Small intestine (tissue), 7 donors: ENCODE measurements around the gene DIO3. TPM values are rescaled to one million over a fixed set of nuclear protein-coding genes. Genes with fewer than 3 reads are reported as not detected.

Source experiments
- DNase-seq, 2 donors: peaks; one replicate each; pipeline versions ENCODE4 v3.0.0 to v3.0.0-alpha.2; 2013
- FAIRE-seq: peaks from 2 replicates; lab custom pipeline; 2012; peaks lifted over from hg19 to GRCh38; lab: Jason Lieb, UNC
- H3K27ac ChIP-seq, 3 donors: one replicate each; pipeline ENCODE4 v1.5.1; 2013; ENCODE audit warnings: low read length in 2 of 3, mild to moderate bottlenecking in 2 of 3, control low read depth in 1 of 3, inconsistent platforms in 1 of 3, low read depth in 1 of 3, moderate library complexity in 1 of 3
- H3K27me3 ChIP-seq, 3 donors: one replicate each; pipeline ENCODE4 v1.6.1; 2013; ENCODE audit warnings: low read length in 3 of 3, inconsistent platforms in 1 of 3; ENCODE audit not compliant: control insufficient read depth in 3 of 3, insufficient read depth in 3 of 3
- H3K36me3 ChIP-seq, 3 donors: one replicate each; pipeline ENCODE4 v1.6.1; 2013; ENCODE audit warnings: low read length in 3 of 3, inconsistent platforms in 1 of 3, low read depth in 1 of 3, mild to moderate bottlenecking in 1 of 3, moderate library complexity in 1 of 3; ENCODE audit not compliant: control insufficient read depth in 3 of 3, insufficient read depth in 2 of 3
- H3K4me1 ChIP-seq, 3 donors: one replicate each; pipeline ENCODE4 v1.6.1; 2013; ENCODE audit warnings: low read length in 2 of 3, inconsistent platforms in 1 of 3, low read depth in 1 of 3, mild to moderate bottlenecking in 1 of 3, moderate library complexity in 1 of 3; ENCODE audit not compliant: control insufficient read depth in 3 of 3, insufficient read depth in 2 of 3
- H3K4me3 ChIP-seq, 3 donors: one replicate each; pipeline ENCODE4 v1.5.1; 2013; ENCODE audit warnings: low read length in 3 of 3, control low read depth in 1 of 3, inconsistent platforms in 1 of 3, low read depth in 1 of 3, mild to moderate bottlenecking in 1 of 3, moderate library complexity in 1 of 3
- H3K9me3 ChIP-seq, 2 donors: one replicate each; pipeline ENCODE4 v1.6.1; 2013; ENCODE audit warnings: low read depth in 1 of 2, low read length in 1 of 2; ENCODE audit not compliant: control insufficient read depth in 2 of 2, insufficient read depth in 1 of 2
- WGBS, 3 donors: extraction: QIAGEN DNeasy Blood & Tissue Kit; methylation state at CpG; one replicate each; pipeline ENCODE4 v1.1.7; 2013; 5-methylcytosine and 5-hydroxymethylcytosine counted together
- polyA plus RNA-seq, 4 donors: library from polyadenylated mRNA; stranded (reverse) in 3 of 4; unstranded in 1 of 4; fragments of 200-250 nt in 3 of 4; fragments of 120-200 nt in 1 of 4; gene quantifications; one replicate each; pipeline versions ENCODE4 v1.2.1 to v1.2.3, GENCODE V29; 2013
- donor health status: healthy with polysubstance abuse.
- donor health status: control.
- donor health status: control.
- donor health status: Bipolar disorder and iron deficiency.
- donor health status: healthy.

Gene DIO3
- polyA plus RNA-seq, 4 donors, result 2.0 to 16.6 TPM; not detected in 2

DNA sequence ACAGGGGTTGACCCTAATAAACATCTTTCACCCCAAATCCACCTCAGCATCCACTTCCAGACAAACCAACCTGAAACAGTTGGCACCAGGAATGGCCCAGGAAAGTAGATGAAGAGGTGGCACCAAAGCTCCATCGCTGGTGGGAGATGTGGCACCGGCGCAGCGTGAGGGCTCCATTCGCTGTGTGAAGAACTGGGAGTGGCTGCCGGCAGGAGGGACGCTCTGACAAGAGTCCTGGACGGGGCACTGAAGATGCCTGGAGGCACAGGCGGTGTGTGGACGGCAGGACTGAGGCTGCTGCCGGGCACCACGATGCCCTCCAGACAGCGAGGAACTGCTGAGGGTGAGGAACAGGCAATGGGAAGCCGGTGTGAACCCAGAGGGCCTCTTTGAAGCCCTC is 29.3 kb downstream of the DIO3 start:
- WGBS, 3 donors, result 87 to 91% (median 89%) methylated on average over 14 of the region's 14 CpGs
- no peaks in the 10 kb centered on the region for H3K4me1 ChIP-seq
- no peaks in the 10 kb centered on the region for H3K36me3 ChIP-seq
- no peaks in the 10 kb centered on the region for H3K27me3 ChIP-seq
- no peak for DNase-seq
- H3K4me3 ChIP-seq, result no peak overlapping the region
- no peaks in the 10 kb centered on the region for H3K9me3 ChIP-seq
- no peak overlapping the region for H3K27ac ChIP-seq
- no peak for FAIRE-seq

DNA sequence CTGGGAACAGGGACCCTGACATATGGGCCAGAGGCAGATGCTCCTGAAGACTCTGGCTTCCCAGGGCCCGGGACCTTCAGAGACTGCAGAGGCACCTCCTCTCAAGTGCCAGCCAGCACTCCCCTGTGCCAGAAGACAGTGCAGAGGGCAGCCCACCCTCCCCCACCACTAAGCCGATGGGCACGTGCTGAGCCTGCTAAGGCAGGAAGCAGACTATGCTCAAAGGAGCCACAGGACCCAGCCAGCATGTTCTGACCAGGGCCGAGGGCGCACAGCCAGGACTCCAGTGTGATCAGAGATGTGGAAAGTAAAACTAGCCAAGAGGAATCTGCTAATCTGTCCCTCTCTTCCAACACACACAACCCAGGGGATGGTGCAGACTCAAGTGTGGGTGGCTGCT is 29.8 kb downstream of the DIO3 start:
- Histone ChIP-seq H3K4me3 (no peak overlapping the region), H3K27ac (no peak overlapping the region), H3K4me1 (no peaks in the 10 kb centered on the region), H3K9me3 (no peaks in the 10 kb centered on the region), H3K27me3 (no peaks in the 10 kb centered on the region), H3K36me3 (no peaks in the 10 kb centered on the region)
- DNase-seq (no peak), FAIRE-seq (no peak)
- WGBS, 3 donors, result 65 to 74% (median 69%) methylated on average over 5 of the region's 5 CpGs

DNA sequence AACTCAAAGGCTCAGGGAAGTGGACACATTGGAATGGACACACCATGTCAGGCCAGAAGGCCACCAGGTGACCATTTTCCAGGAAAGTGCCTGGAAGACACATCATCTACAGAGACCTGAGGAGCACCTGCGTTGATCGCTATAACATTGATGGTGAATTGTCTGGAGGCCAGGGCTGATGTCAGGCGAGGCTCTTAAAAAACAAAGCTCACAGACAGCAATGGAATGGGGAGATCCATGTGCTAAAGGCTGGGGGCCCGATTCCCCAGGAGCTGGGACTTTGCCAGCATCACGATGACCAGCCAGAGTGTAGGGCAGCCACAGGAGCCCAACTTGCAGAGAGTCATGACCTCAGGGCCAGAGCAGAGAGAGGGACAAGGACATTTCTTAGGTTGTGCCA is 30.3 kb downstream of the DIO3 start:
- WGBS, 3 donors, result 89% methylated on average over 5 of the region's 5 CpGs
- Histone ChIP-seq H3K27me3 (no peaks in the 10 kb centered on the region), H3K4me3 (no peak overlapping the region), H3K27ac (no peak overlapping the region), H3K9me3 (peaks cover 0 to 3% of the 10 kb centered on the region in 2 donors), H3K4me1 (no peaks in the 10 kb centered on the region), H3K36me3 (no peaks in the 10 kb centered on the region)
- FAIRE-seq (no peak), DNase-seq (no peak)

DNA sequence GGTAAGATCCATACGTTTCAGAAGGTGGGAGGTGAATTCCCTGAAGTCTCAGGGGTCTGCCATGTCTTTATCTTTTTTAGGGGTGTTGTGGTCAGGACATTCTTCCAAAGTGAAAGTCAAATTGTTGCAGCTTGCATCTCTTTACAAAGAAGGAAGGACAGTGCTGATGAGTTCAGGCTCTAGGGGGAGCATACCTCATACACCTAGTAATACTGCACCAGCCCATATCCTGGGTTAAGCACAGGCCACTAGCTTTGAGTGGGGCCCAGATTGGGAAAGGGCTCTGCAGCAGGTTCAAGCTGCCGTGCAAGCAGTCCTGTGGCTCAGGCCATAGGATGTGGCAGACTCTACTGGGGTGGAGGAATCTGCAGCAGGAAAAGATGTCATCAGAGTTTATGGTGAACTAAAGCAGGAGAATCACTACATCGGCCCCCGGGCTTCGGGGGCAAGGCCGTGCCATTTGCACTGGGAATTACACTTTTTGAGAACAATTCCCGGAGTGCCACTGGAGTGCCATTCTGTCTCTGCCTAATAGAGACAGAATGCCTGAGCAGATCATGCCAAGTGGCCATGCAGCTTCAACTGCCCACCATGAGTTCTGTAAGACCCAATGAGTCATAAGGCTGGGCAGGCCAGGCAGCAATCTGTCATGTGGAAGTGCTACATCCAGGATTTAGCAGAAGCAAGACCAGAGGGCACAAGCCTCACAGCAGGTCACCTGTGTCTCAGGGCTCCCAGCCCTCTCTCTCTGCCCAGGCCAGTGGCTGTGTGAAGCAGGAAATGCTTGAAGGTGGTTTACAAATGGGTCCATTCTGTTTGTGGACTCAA is 32.3 kb downstream of the DIO3 start:
- 85 to 89% (median 86%) methylated on average over 7 of the region's 7 CpGs for WGBS, 3 donors

DNA sequence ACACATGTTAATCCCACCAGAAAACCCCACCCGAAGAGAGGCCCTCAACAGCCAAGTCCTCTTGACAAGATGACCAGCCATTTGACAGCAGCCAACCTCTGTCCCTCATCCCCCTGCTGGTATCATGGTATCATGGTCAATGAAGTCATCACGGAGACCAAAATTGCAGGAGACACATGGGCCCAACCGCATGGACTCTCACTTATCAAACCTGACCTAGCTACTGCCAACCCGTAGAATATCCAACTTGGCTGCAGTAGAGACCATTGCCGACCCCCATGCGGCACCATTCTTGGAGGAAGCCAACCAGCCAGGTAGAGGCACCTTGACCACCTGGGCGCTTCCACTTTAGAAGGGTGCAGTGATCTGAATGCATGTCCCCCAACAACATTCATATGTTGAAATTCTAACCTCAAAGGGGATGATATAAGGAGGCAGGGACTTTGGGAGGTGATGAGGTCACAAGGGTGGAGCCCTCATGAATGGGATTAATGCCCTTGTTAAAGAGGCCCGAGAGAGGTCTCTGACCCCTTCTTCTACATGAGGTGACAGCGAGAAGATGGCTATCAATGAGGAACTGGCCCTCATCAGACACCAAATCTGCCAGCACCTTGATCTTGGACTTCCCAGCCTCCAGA is 33.3 kb downstream of the DIO3 start:
- H3K4me3 ChIP-seq, result no peak overlapping the region
- DNase-seq (no peak), FAIRE-seq (no peak)
- H3K27ac ChIP-seq, result no peak overlapping the region
- peaks cover 0 to 8% of the 10 kb centered on the region in 2 donors for H3K9me3 ChIP-seq
- WGBS, 3 donors, result 90 to 93% (median 93%) methylated on average over 9 of the region's 9 CpGs
- no peaks in the 10 kb centered on the region for H3K36me3 ChIP-seq
- H3K27me3 ChIP-seq, result no peaks in the 10 kb centered on the region
- no peaks in the 10 kb centered on the region for H3K4me1 ChIP-seq

More for the DNA sequence above, 32.3 kb downstream of the DIO3 start:
- H3K4me1 ChIP-seq, result no peaks in the 10 kb centered on the region
- DNase-seq (no peak), FAIRE-seq (no peak)
- no peaks in the 10 kb centered on the region for H3K36me3 ChIP-seq
- no peaks in the 10 kb centered on the region for H3K27me3 ChIP-seq
- H3K9me3 ChIP-seq, result peaks cover 0 to 5% of the 10 kb centered on the region in 2 donors
- no peak overlapping the region for H3K4me3 ChIP-seq
- H3K27ac ChIP-seq, result no peak overlapping the region

DNA sequence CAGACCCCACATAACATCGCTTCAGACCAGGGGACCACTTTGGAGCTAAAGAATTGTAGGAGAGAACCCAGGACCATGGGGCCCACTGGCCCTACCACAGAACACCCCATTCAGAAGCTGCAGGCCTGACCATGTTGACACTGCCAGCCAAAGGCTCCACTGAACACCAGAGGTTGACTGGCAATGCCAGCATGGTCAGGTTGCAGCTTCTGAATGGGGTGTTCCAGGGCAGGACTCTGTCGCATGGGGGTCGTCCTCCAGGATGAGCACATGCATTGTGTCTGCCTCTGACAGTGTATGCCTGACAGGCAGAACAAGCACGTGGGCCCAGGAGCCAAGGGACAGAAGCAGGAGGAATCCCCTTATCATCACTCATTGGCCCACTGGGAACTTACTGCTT is 34.1 kb downstream of the DIO3 start:
- 77 to 88% (median 88%) methylated on average over 4 of the region's 4 CpGs for WGBS, 3 donors
- FAIRE-seq (no peak), DNase-seq (no peak)
- H3K36me3 ChIP-seq, result no peaks in the 10 kb centered on the region
- H3K27me3 ChIP-seq, result no peaks in the 10 kb centered on the region
- H3K27ac ChIP-seq, result no peak overlapping the region
- H3K4me1 ChIP-seq, result no peaks in the 10 kb centered on the region
- peaks cover 0 to 8% of the 10 kb centered on the region in 2 donors for H3K9me3 ChIP-seq
- H3K4me3 ChIP-seq, result no peak overlapping the region

DNA sequence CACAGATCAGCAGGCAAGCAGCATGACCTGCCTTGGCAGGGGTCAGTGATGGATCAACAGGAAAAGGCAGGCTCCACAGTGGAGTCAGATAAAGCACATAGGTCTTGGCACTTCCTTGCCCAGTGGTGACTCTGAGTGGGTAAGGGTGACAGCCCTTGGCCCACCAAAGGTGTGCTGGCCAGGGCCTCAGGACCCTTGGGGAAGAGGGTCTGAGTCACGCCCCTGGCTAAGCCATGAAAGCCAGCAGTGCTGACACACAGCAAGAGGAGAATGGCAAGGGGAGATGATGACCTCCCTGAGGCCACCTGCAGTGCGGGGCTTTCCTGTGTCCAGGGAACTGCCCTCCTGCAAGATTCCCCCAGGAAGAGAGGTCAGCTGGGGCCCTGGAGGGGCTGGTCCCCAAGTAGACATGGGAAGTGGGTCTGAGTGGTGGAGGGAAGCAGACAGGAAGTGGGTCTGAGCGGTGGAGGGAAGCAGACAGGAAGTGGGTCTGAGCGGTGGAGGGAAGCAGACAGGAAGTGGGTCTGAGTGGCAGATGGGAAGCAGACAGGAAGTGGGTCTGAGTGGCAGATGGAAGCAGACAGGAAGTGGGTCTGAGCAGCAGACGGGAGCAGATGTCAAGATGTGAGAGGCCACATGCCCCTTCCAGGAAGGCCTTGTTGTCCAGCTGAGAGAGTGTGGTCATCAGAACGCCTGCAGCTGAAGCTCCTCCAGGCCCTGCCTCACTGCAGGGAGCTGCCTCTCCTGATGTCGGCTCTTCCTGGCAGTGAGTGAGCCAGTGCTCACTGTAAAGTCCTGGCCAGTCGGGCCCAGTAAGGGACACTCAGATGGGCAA is 34.8 kb downstream of the DIO3 start:
- FAIRE-seq (no peak), DNase-seq (peak in 1 of 2 donors; percentile 25)
- Histone ChIP-seq H3K4me3 (no peak overlapping the region), H3K9me3 (peaks cover 0 to 8% of the 10 kb centered on the region in 2 donors), H3K27ac (peak overlapping the region in 1 of 3 donors; percentile 6), H3K27me3 (no peaks in the 10 kb centered on the region), H3K4me1 (no peaks in the 10 kb centered on the region), H3K36me3 (no peaks in the 10 kb centered on the region)
- WGBS, 3 donors, result 62 to 82% (median 71%) methylated on average over 8 of the region's 8 CpGs

DNA sequence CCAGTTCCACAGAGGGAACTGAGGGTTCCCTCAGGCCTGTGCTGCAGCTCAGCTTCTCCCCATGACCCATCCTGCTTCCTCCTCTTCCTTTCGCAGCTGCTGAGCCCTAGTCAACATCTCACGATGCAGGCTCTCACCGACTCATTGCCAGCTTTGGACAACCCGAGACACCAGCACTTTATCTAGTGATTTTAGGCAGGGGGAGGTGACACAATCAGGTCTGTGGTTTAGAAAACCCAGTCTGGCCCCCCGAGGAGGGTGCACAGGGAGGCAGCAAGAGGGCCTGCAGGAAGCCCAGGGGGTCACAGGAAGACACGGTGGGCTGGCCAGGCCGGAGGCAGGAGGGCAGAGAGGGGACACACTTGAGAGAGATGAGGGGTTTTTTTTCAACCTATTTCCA is 35.4 kb downstream of the DIO3 start:
- Histone ChIP-seq H3K36me3 (no peaks in the 10 kb centered on the region), H3K4me3 (no peak overlapping the region), H3K27me3 (no peaks in the 10 kb centered on the region), H3K4me1 (no peaks in the 10 kb centered on the region), H3K9me3 (peaks cover 0 to 8% of the 10 kb centered on the region in 2 donors), H3K27ac (peak overlapping the region in 1 of 3 donors; percentile 6)
- WGBS, 3 donors, result 68 to 74% (median 73%) methylated on average over 7 of the region's 7 CpGs
- DNase-seq (no peak), FAIRE-seq (no peak)
